Hepatocyte (in vitro differentiated cells): ENCODE data around the gene CD300LB. TPM values are rescaled to one million over a fixed set of nuclear protein-coding genes. Genes with fewer than 3 reads are reported as not detected.

ENCODE experiments used
- DNase-seq: peaks from one replicate; pipeline ENCODE4 v3.0.0-alpha.2; 2016; ENCODE audit warnings: low spot score
- H2AFZ ChIP-seq: fragments of 200-600 bp; sonication (generic); 2 replicates; pipeline ENCODE4 v1.6.0; 2016; ENCODE audit warnings: antibody characterized with exemption, mild to moderate bottlenecking
- H3K27ac ChIP-seq: fragments of 200-600 bp; sonication (generic); 2 replicates; pipeline ENCODE4 v1.5.1; 2016; ENCODE audit warnings: mild to moderate bottlenecking
- H3K27me3 ChIP-seq: fragments of 200-600 bp; sonication (generic); 2 replicates; pipeline ENCODE4 v1.6.1; 2016
- H3K36me3 ChIP-seq: fragments of 200-600 bp; sonication (generic); replicated peaks from 2 replicates; pipeline ENCODE4 v1.5.1; 2016; ENCODE audit warnings: low read depth; ENCODE audit not compliant: insufficient read depth
- H3K4me1 ChIP-seq: fragments of 200-600 bp; sonication (generic); 2 replicates; pipeline ENCODE4 v1.5.1; 2016; ENCODE audit warnings: mild to moderate bottlenecking, moderate library complexity; ENCODE audit not compliant: insufficient read depth
- H3K4me2 ChIP-seq: fragments of 200-600 bp; sonication (generic); 2 replicates; pipeline ENCODE4 v1.6.0; 2016
- H3K4me3 ChIP-seq: fragments of 200-600 bp; sonication (generic); 2 replicates; pipeline ENCODE4 v1.5.1; 2016; ENCODE audit warnings: mild to moderate bottlenecking
- H3K79me2 ChIP-seq: fragments of 200-600 bp; sonication (generic); 2 replicates; pipeline ENCODE4 v1.6.0; 2017; ENCODE audit warnings: mild to moderate bottlenecking
- H3K9me2 ChIP-seq: fragments of 200-600 bp; sonication (generic); replicated peaks from 2 replicates; pipeline ENCODE4 v1.6.0; 2017; ENCODE audit warnings: mild to moderate bottlenecking; ENCODE audit not compliant: insufficient read depth
- H3K9me3 ChIP-seq: fragments of 200-600 bp; sonication (generic); 2 replicates; pipeline ENCODE4 v1.5.1; 2016; ENCODE audit warnings: low read depth, mild to moderate bottlenecking
- H4K20me1 ChIP-seq: fragments of 200-600 bp; sonication (generic); 2 replicates; pipeline ENCODE4 v1.6.0; 2016; ENCODE audit warnings: mild to moderate bottlenecking; ENCODE audit not compliant: insufficient read depth, poor library complexity, severe bottlenecking
- EZH2 ChIP-seq: fragments of 200-600 bp; sonication (generic); IDR thresholded peaks from 2 replicates; pipeline ENCODE4 v1.6.1; 2016; ENCODE audit warnings: antibody characterized with exemption, mild to moderate bottlenecking, borderline replicate concordance
- EZH2phosphoT487 ChIP-seq: fragments of 200-600 bp; sonication (generic); IDR thresholded peaks from one replicate; pipeline ENCODE4 v1.6.1; 2018; ENCODE audit warnings: antibody characterized with exemption, mild to moderate bottlenecking, low read depth, moderate library complexity; ENCODE audit not compliant: unreplicated experiment, severe bottlenecking
- WGBS: methylation state at CpG from one replicate; pipeline ENCODE4 v1.1.6; 2016; ENCODE audit warnings: low lambda C conversion rate; ENCODE audit errors: missing lambda C conversion rate; 5-methylcytosine and 5-hydroxymethylcytosine counted together
- polyA plus RNA-seq: library from polyadenylated mRNA; unstranded; fragments of >200 nt; fragmentation: Nextera tagmentation; extraction: Ambion mirVana; gene quantifications from 2 replicates; pipeline ENCODE4 v1.2.1, GENCODE V29; 2016
- total RNA-seq: library from RNA; depleted of rRNA; stranded (reverse); fragments of >200 nt; gene quantifications from 2 replicates; pipeline ENCODE4 v1.2.3, GENCODE V29; 2014
- TF ChIP-seq, protein P1 (sequence below): fragments of 200-600 bp; sonication (generic); IDR thresholded peaks from 2 replicates; pipeline ENCODE4 v1.5.1; 2016; ENCODE audit warnings: antibody characterized with exemption, mild to moderate bottlenecking; ENCODE audit not compliant: poor library complexity

The CD300LB gene
- total and polyA plus RNA-seq, 2 experiments from 2014 or later, result not detected

DNA sequence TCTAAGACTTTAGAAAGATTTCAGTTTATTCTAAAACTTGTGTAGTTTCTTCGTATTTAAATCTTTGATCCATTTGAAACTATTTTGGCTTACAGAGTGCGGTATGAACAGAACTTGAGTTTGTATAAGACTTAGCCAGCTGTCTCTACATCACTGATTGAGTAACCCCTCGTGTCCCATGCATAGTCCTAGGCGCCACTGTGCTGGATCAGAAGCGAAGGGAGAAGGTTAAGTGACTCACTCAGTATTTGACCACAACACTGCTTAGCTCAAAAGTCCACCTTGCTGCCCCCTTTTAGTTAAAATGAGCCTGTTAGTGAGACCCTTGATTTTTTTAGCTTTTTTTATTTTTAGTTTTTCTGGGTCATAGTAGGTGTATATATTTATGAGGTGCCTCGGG, 28.4 kb downstream of the CD300LB start:
- H3K4me1 ChIP-seq, result no peaks in the 10 kb centered on the region
- H3K4me3 ChIP-seq, result no peak overlapping the region
- TF ChIP-seq, protein P1, sequence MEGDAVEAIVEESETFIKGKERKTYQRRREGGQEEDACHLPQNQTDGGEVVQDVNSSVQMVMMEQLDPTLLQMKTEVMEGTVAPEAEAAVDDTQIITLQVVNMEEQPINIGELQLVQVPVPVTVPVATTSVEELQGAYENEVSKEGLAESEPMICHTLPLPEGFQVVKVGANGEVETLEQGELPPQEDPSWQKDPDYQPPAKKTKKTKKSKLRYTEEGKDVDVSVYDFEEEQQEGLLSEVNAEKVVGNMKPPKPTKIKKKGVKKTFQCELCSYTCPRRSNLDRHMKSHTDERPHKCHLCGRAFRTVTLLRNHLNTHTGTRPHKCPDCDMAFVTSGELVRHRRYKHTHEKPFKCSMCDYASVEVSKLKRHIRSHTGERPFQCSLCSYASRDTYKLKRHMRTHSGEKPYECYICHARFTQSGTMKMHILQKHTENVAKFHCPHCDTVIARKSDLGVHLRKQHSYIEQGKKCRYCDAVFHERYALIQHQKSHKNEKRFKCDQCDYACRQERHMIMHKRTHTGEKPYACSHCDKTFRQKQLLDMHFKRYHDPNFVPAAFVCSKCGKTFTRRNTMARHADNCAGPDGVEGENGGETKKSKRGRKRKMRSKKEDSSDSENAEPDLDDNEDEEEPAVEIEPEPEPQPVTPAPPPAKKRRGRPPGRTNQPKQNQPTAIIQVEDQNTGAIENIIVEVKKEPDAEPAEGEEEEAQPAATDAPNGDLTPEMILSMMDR, result no peak
- TF ChIP-seq EZH2 (no peak), EZH2phosphoT487 (no peak)
- WGBS, result 77% methylated on average over 6 of the region's 6 CpGs
- H2AFZ ChIP-seq, result no peak overlapping the region
- H3K27me3 ChIP-seq, result no peaks in the 10 kb centered on the region
- H3K9me2 ChIP-seq, result no peaks in the 10 kb centered on the region
- H3K27ac ChIP-seq, result no peak overlapping the region
- no peaks in the 10 kb centered on the region for H3K79me2 ChIP-seq
- H3K4me2 ChIP-seq, result no peak overlapping the region
- no peaks in the 10 kb centered on the region for H4K20me1 ChIP-seq
- no peaks in the 10 kb centered on the region for H3K36me3 ChIP-seq
- no peaks in the 10 kb centered on the region for H3K9me3 ChIP-seq
- no peak for DNase-seq

DNA sequence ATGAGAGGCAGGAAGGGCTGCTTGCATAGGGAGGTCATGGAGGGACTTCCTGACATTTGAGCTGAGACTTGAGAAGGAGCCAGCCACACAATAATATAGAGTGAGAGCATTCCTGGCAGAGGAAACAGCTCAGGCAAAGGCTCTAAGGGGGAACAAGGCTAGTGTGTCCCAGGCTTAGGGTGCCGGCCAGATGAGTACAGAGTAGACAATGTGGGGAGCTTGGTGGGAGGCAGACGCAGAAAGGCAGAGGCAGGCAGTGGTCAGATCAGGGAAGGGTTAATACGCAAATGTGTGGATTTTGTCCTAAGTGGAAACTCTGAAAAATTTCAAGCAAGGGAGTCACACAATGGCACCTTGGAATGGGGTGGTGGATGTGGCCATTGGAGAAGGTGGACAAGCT, 31.3 kb downstream of the CD300LB start:
- no peaks in the 10 kb centered on the region for H3K79me2 ChIP-seq
- TF ChIP-seq, protein P1, result no peak
- TF ChIP-seq EZH2phosphoT487 (no peak), EZH2 (no peak)
- H3K9me2 ChIP-seq, result no peaks in the 10 kb centered on the region
- no peaks in the 10 kb centered on the region for H3K4me1 ChIP-seq
- no peak for DNase-seq
- H3K9me3 ChIP-seq, result no peaks in the 10 kb centered on the region
- H2AFZ ChIP-seq, result no peak overlapping the region
- no peaks in the 10 kb centered on the region for H4K20me1 ChIP-seq
- no peak overlapping the region for H3K27ac ChIP-seq
- no peak overlapping the region for H3K4me2 ChIP-seq
- H3K36me3 ChIP-seq, result no peaks in the 10 kb centered on the region
- no peak overlapping the region for H3K4me3 ChIP-seq
- WGBS, result 88% methylated on average over 3 of the region's 3 CpGs
- no peaks in the 10 kb centered on the region for H3K27me3 ChIP-seq

DNA sequence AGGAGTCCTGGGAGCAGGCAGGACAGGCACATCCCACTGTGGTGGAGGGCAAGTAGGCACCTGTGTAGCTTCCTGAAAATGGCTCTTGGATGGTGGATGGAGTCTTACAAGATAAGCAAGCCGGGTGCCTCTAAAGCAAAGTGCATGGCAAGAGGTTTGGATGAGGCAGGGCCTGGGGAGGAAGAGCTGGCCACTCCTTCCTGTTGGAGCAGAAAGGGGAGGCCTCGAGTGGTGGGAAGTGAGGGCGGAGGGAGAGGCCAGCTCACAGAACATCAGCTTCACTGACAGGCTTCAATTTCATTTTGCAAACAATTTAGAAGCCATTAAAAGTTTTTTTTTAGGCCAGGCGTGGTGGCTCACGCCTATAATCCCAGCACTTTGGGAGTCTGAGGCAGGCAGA, 33.8 kb downstream of the CD300LB start:
- Histone ChIP-seq H3K9me3 (no peaks in the 10 kb centered on the region), H4K20me1 (no peaks in the 10 kb centered on the region), H3K27me3 (no peaks in the 10 kb centered on the region), H2AFZ (no peak overlapping the region), H3K9me2 (no peaks in the 10 kb centered on the region), H3K79me2 (no peaks in the 10 kb centered on the region), H3K4me2 (no peak overlapping the region), H3K4me3 (no peak overlapping the region), H3K27ac (no peak overlapping the region), H3K36me3 (no peaks in the 10 kb centered on the region), H3K4me1 (no peaks in the 10 kb centered on the region)
- DNase-seq, result no peak
- WGBS, result 83% methylated on average over 5 of the region's 5 CpGs
- TF ChIP-seq EZH2phosphoT487 (no peak), EZH2 (no peak)
- TF ChIP-seq, protein P1, result no peak

DNA sequence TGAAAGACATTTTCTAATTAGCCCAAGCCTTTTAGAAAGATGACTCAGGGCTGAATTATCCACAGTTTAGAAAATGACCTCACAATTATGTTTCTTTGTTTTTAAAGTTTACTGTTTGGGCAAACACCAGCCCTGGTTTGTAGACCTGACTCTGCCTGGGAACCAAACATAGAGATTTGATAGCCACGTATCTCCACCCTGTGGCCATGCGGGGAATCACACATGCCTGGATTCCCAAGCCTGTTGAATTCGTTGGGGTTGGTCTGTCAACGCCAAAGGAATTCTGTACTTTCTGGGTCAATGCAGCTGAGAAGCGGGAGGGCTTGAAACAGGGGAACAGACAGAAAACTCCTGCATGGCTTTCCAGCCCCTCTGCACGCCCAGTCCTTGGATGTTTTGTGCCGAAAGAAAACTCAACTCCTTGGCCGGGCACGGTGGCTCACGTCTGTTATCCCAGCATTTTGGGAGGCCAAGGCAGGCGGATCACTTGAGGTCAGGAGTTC, 37.9 kb downstream of the CD300LB start:
- Histone ChIP-seq H3K9me2 (no peaks in the 10 kb centered on the region), H4K20me1 (no peaks in the 10 kb centered on the region), H3K9me3 (no peaks in the 10 kb centered on the region), H2AFZ (no peak overlapping the region), H3K4me3 (no peak overlapping the region), H3K36me3 (no peaks in the 10 kb centered on the region), H3K4me2 (no peak overlapping the region), H3K79me2 (no peaks in the 10 kb centered on the region), H3K27me3 (no peaks in the 10 kb centered on the region), H3K27ac (no peak overlapping the region), H3K4me1 (no peaks in the 10 kb centered on the region)
- WGBS, result 41% methylated on average over 11 of the region's 11 CpGs
- no peak for TF ChIP-seq EZH2phosphoT487
- TF ChIP-seq, protein P1, result peak; percentile 83
- no peak for TF ChIP-seq EZH2
- peak; percentile 83 for DNase-seq
